ENCODE data around the gene EEF1AKMT4. TPM values are rescaled to one million over a fixed set of nuclear protein-coding genes. Genes with fewer than 3 reads are reported as not detected.

The EEF1AKMT4 gene
- total RNA-seq, 3 donors from 2014 or later (not counting 1 experiment from before 2014, with no cell fraction given): 0.73 to 0.80 (median 0.79) TPM

DNA sequence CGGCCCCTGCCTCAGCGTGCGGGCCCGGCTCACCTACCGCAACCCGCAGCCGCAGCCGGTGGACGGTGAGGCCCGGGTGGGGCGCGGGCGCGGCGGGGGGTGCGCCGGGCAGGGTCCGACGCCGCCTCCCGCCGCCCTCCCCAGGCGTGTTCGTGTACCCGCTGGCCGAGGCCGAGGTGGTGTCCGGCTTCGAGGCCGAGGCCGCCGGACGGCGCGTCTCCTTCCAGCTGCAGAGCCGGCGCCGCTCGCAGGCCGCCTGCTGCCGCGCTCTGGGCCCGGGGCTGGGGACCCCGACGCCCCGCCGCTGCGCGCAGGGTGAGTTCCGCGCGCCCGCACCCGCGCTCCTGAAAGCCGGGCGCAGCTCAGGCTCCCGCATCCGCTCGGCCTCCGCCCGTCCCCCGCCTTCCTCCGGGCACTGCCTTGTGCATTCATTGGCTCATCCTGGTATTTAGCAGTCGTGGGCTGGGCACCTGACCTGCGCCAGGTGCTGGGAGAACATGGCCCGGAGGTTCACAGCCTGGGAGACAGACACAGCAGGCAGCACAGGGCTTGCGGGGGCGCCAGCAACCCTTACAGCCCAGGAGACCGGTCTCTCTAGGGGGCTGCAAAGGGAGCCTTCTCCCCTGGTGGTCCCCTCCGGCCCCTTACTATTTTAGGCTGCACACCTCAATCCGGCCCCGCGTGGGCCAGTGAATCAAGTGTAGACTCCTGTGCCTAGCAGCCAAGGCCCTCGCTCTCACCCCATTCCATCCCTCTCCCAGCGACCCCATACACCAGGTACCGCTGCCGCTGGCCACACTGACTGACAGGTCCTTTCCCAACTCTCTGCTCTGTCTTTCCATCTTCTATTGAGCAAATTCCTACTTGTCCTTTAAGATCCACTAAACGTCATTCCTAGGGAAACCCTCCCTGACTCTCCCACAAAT lies 18.6 kb upstream of the EEF1AKMT4 start:
- H3K27me3 Mint-ChIP-seq (ENCODE audit: low read depth in 2 of 2): peaks cover 31 to 44% of the 10 kb centered on the region in 2 donors
- ATAC-seq (no peak), DNase-seq (peak in 1 of 2 donors; percentile 15)
- peaks cover 10 to 13% of the 10 kb centered on the region in 2 donors for H3K4me1 Mint-ChIP-seq
- peak overlapping the region; percentile 87 for H3K4me3 Mint-ChIP-seq
- H3K27ac Mint-ChIP-seq: no peak overlapping the region
- TF ChIP-seq, protein P1, sequence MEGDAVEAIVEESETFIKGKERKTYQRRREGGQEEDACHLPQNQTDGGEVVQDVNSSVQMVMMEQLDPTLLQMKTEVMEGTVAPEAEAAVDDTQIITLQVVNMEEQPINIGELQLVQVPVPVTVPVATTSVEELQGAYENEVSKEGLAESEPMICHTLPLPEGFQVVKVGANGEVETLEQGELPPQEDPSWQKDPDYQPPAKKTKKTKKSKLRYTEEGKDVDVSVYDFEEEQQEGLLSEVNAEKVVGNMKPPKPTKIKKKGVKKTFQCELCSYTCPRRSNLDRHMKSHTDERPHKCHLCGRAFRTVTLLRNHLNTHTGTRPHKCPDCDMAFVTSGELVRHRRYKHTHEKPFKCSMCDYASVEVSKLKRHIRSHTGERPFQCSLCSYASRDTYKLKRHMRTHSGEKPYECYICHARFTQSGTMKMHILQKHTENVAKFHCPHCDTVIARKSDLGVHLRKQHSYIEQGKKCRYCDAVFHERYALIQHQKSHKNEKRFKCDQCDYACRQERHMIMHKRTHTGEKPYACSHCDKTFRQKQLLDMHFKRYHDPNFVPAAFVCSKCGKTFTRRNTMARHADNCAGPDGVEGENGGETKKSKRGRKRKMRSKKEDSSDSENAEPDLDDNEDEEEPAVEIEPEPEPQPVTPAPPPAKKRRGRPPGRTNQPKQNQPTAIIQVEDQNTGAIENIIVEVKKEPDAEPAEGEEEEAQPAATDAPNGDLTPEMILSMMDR (IDR thresholded peaks at IDR 0.05): no peak
- Histone ChIP-seq H3K4me3 (ENCODE audit: low read length) (no peak overlapping the region), H3K9me3 (ENCODE audit: control insufficient read depth, insufficient read depth, low read length) (no peaks in the 10 kb centered on the region), H3K27ac (ENCODE audit: low read length) (no peak overlapping the region), H3K4me1 (ENCODE audit: control insufficient read depth, insufficient read depth, low read length) (peaks cover 19% of the 10 kb centered on the region), H3K36me3 (ENCODE audit: control insufficient read depth, insufficient read depth, low read length) (no peaks in the 10 kb centered on the region), H3K27me3 (ENCODE audit: control insufficient read depth, insufficient read depth, low read length) (peaks cover 24% of the 10 kb centered on the region)
- peaks cover 7% of the 10 kb centered on the region for H3K36me3 Mint-ChIP-seq
- 6% methylated on average over 79 of the region's 79 CpGs for WGBS (ENCODE audit: insufficient coverage)
- intact Hi-C loops (cut with micrococcal nuclease): no loop called here
- no peaks in the 10 kb centered on the region for H3K9me3 Mint-ChIP-seq

DNA sequence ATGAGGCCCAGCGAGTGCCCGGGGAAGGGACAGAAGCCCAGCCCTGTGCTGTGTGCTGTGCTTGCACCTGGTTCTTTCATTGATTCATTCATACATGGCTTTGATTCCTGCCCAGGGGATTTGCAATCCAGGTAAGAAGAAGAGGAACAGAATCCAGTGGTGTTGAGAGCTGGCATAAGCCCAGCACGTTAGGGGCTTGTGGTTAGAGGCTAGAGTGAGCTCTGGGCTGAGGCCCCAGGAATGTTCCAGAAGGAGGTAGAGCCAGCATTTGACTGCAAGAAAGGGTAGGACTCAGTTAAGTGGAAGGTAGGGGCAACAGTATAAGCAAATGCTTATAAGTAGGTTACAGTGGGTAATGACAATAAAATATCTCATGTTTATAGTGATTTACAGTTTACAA lies 17.8 kb upstream of the EEF1AKMT4 start:
- no peak overlapping the region for H3K27ac Mint-ChIP-seq
- peaks cover 24 to 39% of the 10 kb centered on the region in 2 donors for H3K27me3 Mint-ChIP-seq (ENCODE audit: low read depth in 2 of 2)
- no peaks in the 10 kb centered on the region for H3K9me3 Mint-ChIP-seq
- ATAC-seq (no peak), DNase-seq (no peak)
- Histone ChIP-seq H3K4me3 (ENCODE audit: low read length) (no peak overlapping the region), H3K9me3 (ENCODE audit: control insufficient read depth, insufficient read depth, low read length) (no peaks in the 10 kb centered on the region), H3K4me1 (ENCODE audit: control insufficient read depth, insufficient read depth, low read length) (peaks cover 19% of the 10 kb centered on the region), H3K36me3 (ENCODE audit: control insufficient read depth, insufficient read depth, low read length) (no peaks in the 10 kb centered on the region), H3K27ac (ENCODE audit: low read length) (no peak overlapping the region), H3K27me3 (ENCODE audit: control insufficient read depth, insufficient read depth, low read length) (peaks cover 24% of the 10 kb centered on the region)
- 64% methylated on average over 3 of the region's 3 CpGs for WGBS (ENCODE audit: insufficient coverage)
- TF ChIP-seq, protein P1 (IDR thresholded peaks at IDR 0.05): no peak
- H3K36me3 Mint-ChIP-seq: peaks cover 7% of the 10 kb centered on the region
- intact Hi-C loops (cut with micrococcal nuclease): no loop called here
- H3K4me3 Mint-ChIP-seq: peak overlapping the region; percentile 87
- peaks cover 10 to 13% of the 10 kb centered on the region in 2 donors for H3K4me1 Mint-ChIP-seq

DNA sequence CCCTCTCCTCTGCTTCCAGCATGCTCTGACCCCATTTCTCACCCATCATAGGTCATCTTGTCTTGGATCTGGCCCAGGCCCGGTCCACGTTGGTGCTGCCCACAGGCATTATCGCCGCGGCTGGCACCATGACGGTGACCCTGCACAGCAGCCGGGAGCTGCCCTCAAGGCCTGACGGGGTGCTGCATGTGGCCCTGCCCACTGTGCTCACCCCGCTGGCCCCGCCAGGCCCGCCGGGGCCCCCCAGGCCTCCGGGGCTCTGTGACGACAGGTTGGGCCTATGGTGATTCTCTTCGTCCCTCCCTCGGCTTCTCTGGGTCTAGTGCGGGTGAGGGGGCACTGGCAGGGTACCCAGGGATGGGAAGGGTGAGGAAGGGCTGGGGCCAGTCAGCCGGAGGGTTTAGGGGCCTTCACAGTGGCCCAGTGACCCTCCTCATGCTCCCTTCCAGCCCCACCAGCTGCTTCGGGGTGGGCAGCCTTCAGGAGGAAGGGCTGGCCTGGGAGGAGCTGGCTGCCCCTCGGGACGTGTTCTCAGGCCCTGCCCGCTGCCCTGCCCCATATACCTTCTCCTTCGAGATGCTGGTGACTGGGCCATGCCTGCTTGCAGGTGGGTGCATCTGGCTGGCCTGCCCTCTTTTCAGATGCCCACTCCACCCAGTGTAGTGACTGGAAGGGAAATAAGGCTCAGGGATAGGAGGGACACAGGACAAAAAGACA lies 16.2 kb upstream of the EEF1AKMT4 start:
- Mint-ChIP-seq H3K36me3 (peaks cover 7% of the 10 kb centered on the region), H3K27me3 (ENCODE audit: low read depth in 2 of 2) (peaks cover 24 to 30% of the 10 kb centered on the region in 2 donors), H3K9me3 (no peaks in the 10 kb centered on the region), H3K4me3 (no peak overlapping the region), H3K27ac (no peak overlapping the region), H3K4me1 (peaks cover 10 to 13% of the 10 kb centered on the region in 2 donors)
- TF ChIP-seq, protein P1 (IDR thresholded peaks at IDR 0.05): no peak
- H3K36me3 ChIP-seq (ENCODE audit: control insufficient read depth, insufficient read depth, low read length): no peaks in the 10 kb centered on the region
- intact Hi-C loops (cut with micrococcal nuclease): no loop called here
- H3K4me1 ChIP-seq (ENCODE audit: control insufficient read depth, insufficient read depth, low read length): peaks cover 19% of the 10 kb centered on the region
- DNase-seq (no peak), ATAC-seq (no peak)
- H3K27me3 ChIP-seq (ENCODE audit: control insufficient read depth, insufficient read depth, low read length): peaks cover 24% of the 10 kb centered on the region
- H3K27ac ChIP-seq (ENCODE audit: low read length): no peak overlapping the region
- no peak overlapping the region for H3K4me3 ChIP-seq (ENCODE audit: low read length)
- H3K9me3 ChIP-seq (ENCODE audit: control insufficient read depth, insufficient read depth, low read length): no peaks in the 10 kb centered on the region
- 87% methylated on average over 23 of the region's 23 CpGs for WGBS (ENCODE audit: insufficient coverage)
